GM12872 (cell line): ENCODE measurements around the gene RBMS3.

Experiments used
- TF ChIP-seq, protein P1 (sequence below): IDR thresholded peaks from 3 replicates; pipeline ENCODE4 v1.5.1; 2011; ENCODE audit warnings: low read depth, mild to moderate bottlenecking, low read length, moderate library complexity; ENCODE audit not compliant: insufficient read depth

RBMS3 gene

DNA sequence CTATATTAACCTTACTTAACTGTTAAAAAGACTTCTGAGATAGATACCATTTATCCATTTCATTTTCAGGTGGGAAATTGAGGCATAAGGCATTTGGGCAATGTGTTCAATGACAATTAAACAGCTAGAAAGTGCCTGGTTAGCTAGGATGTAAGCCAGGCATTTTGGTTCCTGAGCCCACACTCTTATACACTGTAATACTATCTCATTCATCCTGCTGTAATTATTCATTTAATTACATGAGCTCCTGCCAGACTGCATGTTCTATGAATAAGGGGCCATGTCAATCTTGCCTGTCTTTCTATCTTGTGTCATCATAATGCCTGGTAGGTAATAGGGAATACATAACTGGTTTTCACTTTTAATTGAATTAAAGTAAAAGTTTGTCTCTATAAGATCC lies 74.0 kb downstream of the RBMS3 start:
- TF ChIP-seq, protein P1, sequence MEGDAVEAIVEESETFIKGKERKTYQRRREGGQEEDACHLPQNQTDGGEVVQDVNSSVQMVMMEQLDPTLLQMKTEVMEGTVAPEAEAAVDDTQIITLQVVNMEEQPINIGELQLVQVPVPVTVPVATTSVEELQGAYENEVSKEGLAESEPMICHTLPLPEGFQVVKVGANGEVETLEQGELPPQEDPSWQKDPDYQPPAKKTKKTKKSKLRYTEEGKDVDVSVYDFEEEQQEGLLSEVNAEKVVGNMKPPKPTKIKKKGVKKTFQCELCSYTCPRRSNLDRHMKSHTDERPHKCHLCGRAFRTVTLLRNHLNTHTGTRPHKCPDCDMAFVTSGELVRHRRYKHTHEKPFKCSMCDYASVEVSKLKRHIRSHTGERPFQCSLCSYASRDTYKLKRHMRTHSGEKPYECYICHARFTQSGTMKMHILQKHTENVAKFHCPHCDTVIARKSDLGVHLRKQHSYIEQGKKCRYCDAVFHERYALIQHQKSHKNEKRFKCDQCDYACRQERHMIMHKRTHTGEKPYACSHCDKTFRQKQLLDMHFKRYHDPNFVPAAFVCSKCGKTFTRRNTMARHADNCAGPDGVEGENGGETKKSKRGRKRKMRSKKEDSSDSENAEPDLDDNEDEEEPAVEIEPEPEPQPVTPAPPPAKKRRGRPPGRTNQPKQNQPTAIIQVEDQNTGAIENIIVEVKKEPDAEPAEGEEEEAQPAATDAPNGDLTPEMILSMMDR = no peak

DNA sequence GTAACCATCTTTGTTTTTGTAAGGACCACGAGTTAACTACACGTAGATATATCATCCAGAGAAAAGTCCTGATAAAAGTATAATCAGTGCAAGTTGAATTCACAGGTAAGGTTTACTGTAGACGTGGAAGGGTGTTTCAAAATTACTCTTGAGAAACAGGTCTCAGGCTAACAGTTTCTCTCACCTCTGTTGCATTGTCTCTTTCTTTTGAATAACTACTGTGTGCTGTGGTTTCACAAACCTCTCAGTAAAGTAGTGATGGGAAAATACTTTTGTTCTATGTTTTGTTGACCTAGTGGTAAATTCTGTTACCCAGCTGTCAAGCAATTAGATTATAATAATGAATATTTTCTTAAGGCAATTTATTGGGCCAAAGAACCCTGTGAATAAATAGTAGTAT lies 75.2 kb downstream of the RBMS3 start:
- TF ChIP-seq, protein P1 = no peak

DNA sequence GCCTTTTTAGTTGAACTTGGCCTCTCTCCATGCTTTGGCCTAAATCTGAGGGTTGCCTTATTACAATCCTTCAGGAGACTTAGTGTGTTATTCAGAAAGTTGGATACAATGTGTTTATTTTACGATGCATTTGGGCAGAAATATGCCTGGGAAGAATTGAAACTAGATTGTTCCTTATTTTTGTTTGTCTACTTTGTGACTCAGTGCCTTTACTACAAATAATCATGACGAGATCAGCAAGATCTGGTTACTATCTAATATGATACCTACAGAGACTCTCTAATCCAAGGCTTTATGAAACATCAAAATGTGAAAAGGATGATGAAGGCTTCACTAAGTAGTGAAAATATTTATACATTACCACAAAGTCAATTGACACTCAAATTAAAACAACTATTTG lies 82.2 kb downstream of the RBMS3 start:
- TF ChIP-seq, protein P1 = no peak

DNA sequence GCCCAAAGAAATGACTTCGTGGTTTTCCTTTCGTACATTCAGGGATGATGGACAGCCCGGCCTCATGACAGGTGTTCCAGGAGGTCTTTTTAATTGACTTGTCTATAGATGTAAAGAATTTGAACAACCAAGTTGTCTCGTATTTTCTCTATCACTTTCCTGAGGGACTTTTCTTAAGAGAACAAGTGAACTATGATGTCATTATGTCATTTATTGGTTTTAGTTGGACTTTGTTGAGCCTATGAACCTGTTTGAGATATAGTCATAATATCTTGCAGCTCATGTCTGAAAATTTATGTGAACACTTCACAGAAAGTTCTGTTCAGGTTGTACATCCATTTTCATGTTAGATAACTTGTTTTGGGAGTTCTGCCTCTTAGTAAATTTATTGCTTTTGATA lies 89.2 kb downstream of the RBMS3 start:
- TF ChIP-seq, protein P1 = no peak

DNA sequence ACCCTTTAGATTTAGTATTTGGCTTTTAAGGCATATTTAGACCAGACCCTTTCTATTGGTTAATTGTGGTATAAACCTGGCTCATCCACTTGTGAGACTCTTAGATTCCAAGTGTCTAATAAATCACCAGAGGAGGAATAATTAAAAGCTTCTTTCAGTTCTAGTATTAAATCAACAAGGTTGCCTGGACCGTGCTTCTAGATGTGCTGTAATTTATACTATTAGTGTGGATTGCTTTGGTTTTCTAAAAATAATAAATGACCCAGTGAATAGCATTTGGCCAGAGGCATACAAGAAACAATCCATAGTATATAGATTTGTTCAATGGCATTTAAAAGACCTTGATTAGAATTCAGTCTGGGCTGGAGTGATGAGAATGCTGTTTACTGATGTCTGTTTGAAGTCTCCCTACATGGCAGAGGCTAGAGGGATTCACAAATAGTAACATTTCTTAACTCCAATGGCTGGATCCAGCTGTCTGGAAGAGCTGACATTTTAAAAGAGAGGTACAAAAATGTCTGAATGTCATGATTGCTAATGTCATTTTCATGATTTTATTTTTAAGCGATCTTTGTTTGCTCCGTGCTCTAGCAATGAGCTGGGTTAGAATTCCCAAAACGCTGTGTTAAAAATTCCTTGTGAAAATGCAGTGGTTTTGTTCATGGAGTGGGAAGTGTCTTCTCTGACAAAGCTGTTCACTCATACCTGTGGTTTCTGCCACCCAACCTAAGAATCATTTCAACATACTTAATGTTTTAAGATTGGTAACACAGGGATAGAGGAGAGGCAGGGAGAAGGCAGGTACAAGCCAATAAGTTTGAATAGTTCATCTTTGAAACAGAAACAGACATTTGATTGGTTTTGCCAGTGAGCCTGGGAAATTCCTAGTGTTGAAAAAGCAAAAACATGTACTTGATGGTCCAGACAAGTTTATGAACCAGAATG lies 89.9 kb downstream of the RBMS3 start:
- TF ChIP-seq, protein P1 = no peak

DNA sequence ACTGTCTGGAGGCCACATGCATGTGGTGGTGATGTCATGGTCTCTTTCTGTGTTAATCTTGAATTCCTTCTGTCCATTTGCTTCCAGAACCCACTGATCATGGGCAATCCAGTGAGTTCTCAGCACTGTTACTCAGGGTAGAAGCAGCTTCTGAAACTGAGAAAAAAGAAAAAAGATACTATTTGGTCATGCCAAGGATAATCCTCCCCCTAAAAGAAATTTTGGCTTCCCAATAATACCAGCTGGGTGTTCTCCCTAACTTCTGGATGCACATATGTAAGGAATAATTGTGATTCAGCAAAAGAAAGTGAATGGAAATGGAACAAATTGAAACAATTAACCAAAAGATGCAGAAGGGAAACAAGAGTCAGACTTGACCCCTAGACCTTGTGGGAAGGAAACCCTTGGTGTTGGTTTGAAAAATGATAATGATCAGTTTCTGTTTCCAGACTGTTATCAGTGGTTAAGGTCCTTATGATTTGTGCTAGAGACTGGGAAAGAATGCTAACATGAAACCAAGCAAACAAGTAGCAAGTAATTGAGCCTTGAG lies 92.3 kb downstream of the RBMS3 start:
- TF ChIP-seq, protein P1 = no peak

DNA sequence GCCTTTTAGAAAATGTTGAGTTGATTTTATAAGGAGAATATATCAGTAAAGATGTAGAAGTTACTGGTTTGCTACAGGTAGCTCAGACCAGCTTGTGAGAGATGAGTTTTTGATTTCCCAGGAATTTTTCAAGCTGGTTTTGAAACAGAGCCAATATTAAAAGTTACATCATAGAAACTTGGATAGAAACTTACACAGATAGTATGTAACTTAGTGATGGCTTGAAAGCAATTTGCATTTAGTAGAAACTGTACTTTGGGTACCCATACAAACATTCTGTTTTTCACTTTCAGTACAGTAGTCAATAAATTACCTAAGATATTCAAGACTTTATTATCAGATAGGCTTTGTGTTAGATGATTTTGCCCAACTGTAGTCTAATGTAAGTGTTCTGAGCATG lies 93.4 kb downstream of the RBMS3 start:
- TF ChIP-seq, protein P1 = no peak
